ENCODE measurements around the gene FAM111B. TPM values are rescaled to one million over a fixed set of nuclear protein-coding genes. Genes with fewer than 3 reads are reported as not detected.
"Not testable (repeated sequence)": the region's sequence is repeated elsewhere in the genome, so short reads cannot be mapped to it uniquely, and the experiment has no call there.

The FAM111B gene
- total and polyA plus RNA-seq, 4 donors, result 0.94 to 6.9 (median 2.3) TPM

GRCh38 chr11:59062602-59063529 lies 44.2 kb upstream of the FAM111B start:
- DNase-seq (peak in 1 of 3 donors; percentile 3), ATAC-seq (ENCODE audit: insufficient read depth, low FRiP score) (no peak)
- TF ChIP-seq CTCF (IDR thresholded peaks at IDR 0.05; ENCODE audit: control extremely low read depth, extremely low read depth), result no peak
- H3K4me1 ChIP-seq (ENCODE audit: control insufficient read depth in 5 of 5, insufficient read depth in 5 of 5, low read length in 5 of 5), result no peaks in the 10 kb centered on the region
- WGBS, 2 donors, result 49 to 51% methylated on average over 56 of the region's 56 CpGs
- no peak overlapping the region for H3K9ac ChIP-seq (ENCODE audit: insufficient read depth in 1 of 2, low read length in 2 of 2)
- H3K27me3 ChIP-seq (ENCODE audit: control insufficient read depth in 3 of 3, insufficient read depth in 3 of 3, low read length in 2 of 3), result peaks cover 0 to 3% (median 0%) of the 10 kb centered on the region in 3 donors
- no peaks in the 10 kb centered on the region for H3K36me3 ChIP-seq (ENCODE audit: control insufficient read depth in 4 of 4, insufficient read depth in 4 of 4, low read length in 4 of 4)
- H3K4me3 ChIP-seq, result no peak overlapping the region
- H3K27ac ChIP-seq (ENCODE audit: low read depth in 1 of 2, low read length in 1 of 2), result no peak overlapping the region
- no peaks in the 10 kb centered on the region for H3K9me3 ChIP-seq (ENCODE audit: control insufficient read depth in 4 of 4, insufficient read depth in 3 of 4, low read length in 3 of 4)

- not testable (repeated sequence) for DNase-seq; H3K27ac ChIP-seq (ENCODE audit: low read depth in 1 of 2, low read length in 1 of 2); H3K36me3 ChIP-seq (ENCODE audit: control insufficient read depth in 4 of 4, insufficient read depth in 4 of 4, low read length in 4 of 4); H3K4me3 ChIP-seq; H3K4me1 ChIP-seq (ENCODE audit: control insufficient read depth in 5 of 5, insufficient read depth in 5 of 5, low read length in 5 of 5); H3K27me3 ChIP-seq (ENCODE audit: control insufficient read depth in 3 of 3, insufficient read depth in 3 of 3, low read length in 2 of 3); ATAC-seq (ENCODE audit: insufficient read depth, low FRiP score); H3K9ac ChIP-seq (ENCODE audit: insufficient read depth in 1 of 2, low read length in 2 of 2); H3K9me3 ChIP-seq (ENCODE audit: control insufficient read depth in 4 of 4, insufficient read depth in 3 of 4, low read length in 3 of 4)
- WGBS, 2 donors, result 79 to 83% methylated on average over 14 of the region's 14 CpGs
Observed at GRCh38 chr11:59063996-59064727, 42.9 kb upstream of the FAM111B start.

GRCh38 chr11:59069087-59069486 lies 38.0 kb upstream of the FAM111B start:
- no peaks in the 10 kb centered on the region for H3K4me1 ChIP-seq (ENCODE audit: control insufficient read depth in 5 of 5, insufficient read depth in 5 of 5, low read length in 5 of 5)
- H3K27ac ChIP-seq (ENCODE audit: low read depth in 1 of 2, low read length in 1 of 2), result no peak overlapping the region
- WGBS, 2 donors, result 85 to 95% methylated on average over 1 of the region's 1 CpG
- DNase-seq (no peak), ATAC-seq (ENCODE audit: insufficient read depth, low FRiP score) (no peak)
- no peak overlapping the region for H3K9ac ChIP-seq (ENCODE audit: insufficient read depth in 1 of 2, low read length in 2 of 2)
- H3K9me3 ChIP-seq (ENCODE audit: control insufficient read depth in 4 of 4, insufficient read depth in 3 of 4, low read length in 3 of 4), result no peaks in the 10 kb centered on the region
- no peaks in the 10 kb centered on the region for H3K27me3 ChIP-seq (ENCODE audit: control insufficient read depth in 3 of 3, insufficient read depth in 3 of 3, low read length in 2 of 3)
- H3K4me3 ChIP-seq, result no peak overlapping the region
- no peak for TF ChIP-seq CTCF (IDR thresholded peaks at IDR 0.05; ENCODE audit: control extremely low read depth, extremely low read depth)
- H3K36me3 ChIP-seq (ENCODE audit: control insufficient read depth in 4 of 4, insufficient read depth in 4 of 4, low read length in 4 of 4), result no peaks in the 10 kb centered on the region

Measured in lung (tissue), 12 donors.